ENCODE results near the gene PIP4K2A.
"Not testable (repeated sequence)": the region's sequence is repeated elsewhere in the genome, so short reads cannot be mapped to it uniquely, and the experiment has no call there.

The PIP4K2A gene

DNA sequence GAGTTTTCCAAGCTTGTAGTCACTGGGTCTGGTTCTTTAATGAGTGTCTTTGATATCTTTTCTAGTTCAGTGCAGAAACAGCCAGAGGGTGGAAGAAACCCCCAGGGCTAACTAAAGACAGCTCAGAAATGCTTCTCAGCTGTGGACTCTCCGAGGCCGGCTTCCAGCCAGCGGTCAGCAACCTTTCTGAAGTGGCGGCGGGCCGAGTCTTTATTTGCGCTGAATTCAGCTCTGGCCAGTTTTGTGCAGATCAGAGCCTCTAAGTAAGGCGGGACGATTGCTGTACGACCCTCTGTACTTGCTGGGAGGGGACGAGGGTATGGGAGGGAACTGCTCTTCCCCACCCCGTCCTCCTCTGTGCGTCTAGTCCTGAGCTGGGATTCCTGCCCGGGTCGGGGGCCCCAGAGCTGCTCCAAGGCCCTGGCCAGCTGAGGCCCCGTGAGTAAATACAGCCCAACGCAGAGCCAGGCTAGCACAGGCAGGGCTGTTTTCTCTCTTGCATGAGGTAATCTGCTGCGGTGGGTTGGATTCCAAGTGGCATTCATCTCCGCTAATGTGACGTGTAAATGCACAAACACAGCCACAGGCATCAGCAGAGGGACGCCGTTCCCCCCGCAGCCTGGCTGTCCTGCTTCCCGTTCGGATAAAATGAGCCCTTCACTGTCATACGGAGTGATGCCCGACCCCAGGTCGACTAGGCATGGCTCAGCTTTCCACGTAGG lies 159.8 kb downstream of the PIP4K2A start:
- DNase-seq (ENCODE audit: low read depth) = peak; percentile 41

DNA sequence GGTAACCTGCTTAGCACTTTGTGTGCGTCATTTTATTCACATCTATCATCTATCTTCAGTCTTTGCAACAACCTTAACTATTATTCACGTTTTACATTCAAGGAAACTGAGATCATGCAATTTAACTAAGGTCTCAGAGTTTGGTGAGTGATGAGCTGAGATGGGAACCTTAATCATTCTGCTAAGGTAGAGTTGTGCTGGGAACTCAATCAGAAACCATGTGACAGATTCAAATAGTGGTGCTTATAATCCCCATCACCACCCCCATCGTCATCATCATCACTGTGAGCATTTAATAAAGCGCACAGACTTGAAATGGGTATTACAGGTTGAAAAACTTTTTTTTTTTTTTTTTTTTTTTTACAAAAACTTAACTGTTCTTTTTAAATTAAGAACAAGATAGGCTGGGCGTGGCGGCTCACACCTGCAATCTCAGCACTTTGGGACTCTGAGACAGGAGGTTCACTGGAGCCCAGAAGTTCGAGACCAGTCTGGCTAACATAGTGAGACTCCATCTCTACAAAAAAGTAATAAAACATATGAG lies 160.9 kb downstream of the PIP4K2A start:
- no peak for DNase-seq (ENCODE audit: low read depth)

- peak; percentile 45 for DNase-seq (ENCODE audit: low read depth)
Observed at GRCh38 chr10:22552888-22553378, 161.4 kb downstream of the PIP4K2A start.

- DNase-seq (ENCODE audit: low read depth) = no peak
Observed at GRCh38 chr10:22551681-22552365, 162.6 kb downstream of the PIP4K2A start.

GRCh38 chr10:22550732-22551131 lies 163.6 kb downstream of the PIP4K2A start:
- peak; percentile 24 for DNase-seq (ENCODE audit: low read depth)

DNA sequence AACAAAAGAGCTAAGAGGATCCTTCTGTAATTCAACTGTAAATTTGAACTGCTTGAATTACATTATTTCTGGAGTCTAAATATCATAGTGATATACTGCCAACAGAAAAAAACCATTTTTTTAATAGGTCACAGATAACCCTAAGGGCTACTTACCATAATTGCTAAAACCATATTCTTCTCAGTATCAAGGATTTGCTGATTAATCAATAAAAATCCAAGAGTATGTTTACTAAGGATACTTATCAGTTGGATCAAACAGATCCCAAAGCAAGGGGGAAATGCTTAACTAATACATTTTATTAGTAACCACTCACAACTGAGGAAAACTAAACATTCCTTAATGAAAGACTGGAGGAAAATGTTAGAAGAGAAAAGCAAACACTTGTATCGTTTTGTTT lies 166.0 kb downstream of the PIP4K2A start:
- no peak for DNase-seq (ENCODE audit: low read depth)

- no peak for DNase-seq (ENCODE audit: low read depth)
Observed at GRCh38 chr10:22545643-22546042, 168.7 kb downstream of the PIP4K2A start.

- DNase-seq (ENCODE audit: low read depth) = no peak
Observed at GRCh38 chr10:22544325-22545068, 169.9 kb downstream of the PIP4K2A start.

DNA sequence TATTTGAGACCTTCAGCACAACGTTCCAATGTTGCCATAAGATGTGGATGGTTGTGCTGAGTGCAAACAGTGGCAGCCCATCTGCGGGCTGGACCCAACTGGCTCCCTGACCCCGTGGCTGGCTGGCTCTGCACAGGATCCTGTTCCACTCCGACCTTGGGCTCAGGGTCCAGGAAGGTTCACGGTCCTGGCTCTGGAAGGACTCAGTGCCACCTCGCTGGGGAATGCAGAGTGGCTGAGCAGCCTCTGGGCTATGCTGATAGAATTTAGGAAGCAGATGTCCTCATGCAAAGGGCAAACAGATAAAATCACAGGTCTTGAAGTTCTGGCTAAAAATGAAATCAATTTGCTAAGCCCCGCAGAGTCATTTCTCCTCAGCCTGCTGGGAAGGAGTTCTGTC lies 171.6 kb downstream of the PIP4K2A start:
- DNase-seq (ENCODE audit: low read depth) = no peak

GRCh38 chr10:22541900-22542299 lies 172.5 kb downstream of the PIP4K2A start:
- no peak for DNase-seq (ENCODE audit: low read depth)

- DNase-seq (ENCODE audit: low read depth) = no peak
Observed at GRCh38 chr10:22539579-22540298, 174.6 kb downstream of the PIP4K2A start.

DNA sequence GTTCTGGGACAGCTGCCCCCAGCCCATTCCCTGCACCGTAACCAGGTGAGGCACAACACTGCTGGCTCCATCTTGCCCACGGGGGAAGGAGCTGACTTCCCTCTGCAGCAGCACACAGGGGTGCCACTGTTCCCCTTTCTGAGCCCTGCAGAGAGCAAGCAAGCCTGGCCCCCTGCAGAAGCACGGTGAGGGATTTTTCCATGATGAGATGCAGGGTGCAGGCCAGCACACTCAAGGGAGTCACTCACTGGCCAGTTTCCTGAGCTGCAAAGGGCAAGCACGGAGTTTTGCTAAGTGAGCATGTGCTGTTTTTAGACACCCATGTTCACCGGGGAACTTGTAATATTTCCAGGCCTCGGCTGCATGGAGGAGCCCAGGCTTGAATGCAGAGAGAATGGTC lies 176.6 kb downstream of the PIP4K2A start:
- DNase-seq (ENCODE audit: low read depth) = no peak

DNA sequence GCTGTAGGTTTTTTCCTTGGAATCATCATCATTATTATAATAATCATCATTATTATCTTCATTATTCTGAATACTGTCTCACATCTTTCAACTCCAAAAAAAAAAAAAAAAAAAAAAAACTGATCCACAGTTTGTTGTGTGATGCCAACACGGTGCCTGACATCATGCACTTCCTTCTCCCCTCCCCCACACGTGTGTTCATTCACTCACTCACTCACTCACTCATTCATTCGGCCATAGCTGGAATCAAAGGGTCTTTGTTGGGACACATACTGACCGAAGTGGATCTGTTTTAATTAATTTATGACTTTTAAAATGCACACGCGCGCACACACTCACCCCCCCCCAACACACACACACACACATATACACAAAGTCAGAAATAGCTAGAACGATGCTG lies 177.8 kb downstream of the PIP4K2A start:
- no peak for DNase-seq (ENCODE audit: low read depth)

DNA sequence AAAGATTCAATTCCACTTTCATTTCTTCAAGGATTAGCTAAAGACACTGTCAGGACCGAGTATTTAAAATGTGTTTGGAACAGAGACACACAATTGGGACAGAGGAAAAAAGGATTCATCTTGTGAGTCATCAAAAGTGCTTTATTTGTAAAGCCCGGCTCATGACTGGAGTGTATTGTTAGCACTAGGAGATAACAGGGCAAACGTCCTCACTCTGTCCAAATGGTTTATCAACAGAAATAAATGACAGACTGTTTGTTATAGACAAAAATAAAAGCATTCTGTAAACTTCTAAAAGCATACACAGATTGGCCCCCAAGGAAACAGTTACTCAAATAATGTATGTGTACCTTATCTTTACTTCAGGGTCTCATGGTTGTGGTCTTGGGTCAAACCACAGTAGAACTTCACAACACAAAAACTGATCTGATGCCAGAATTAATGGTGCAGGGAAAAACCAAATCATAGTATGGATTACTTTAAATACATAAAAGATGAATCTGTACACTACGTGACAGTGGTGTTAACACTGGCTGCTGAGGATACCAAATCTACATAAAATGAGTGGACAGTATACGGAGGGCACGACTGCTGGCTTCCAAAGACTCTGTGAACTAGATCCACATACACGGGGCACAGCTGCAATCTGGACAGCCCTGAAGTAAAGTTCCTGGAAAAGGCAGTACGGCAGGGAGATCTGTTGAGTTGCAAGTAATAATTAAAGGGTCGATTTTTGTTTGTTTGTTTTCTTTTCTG lies 179.4 kb downstream of the PIP4K2A start:
- peak; percentile 3 for DNase-seq (ENCODE audit: low read depth)

DNA sequence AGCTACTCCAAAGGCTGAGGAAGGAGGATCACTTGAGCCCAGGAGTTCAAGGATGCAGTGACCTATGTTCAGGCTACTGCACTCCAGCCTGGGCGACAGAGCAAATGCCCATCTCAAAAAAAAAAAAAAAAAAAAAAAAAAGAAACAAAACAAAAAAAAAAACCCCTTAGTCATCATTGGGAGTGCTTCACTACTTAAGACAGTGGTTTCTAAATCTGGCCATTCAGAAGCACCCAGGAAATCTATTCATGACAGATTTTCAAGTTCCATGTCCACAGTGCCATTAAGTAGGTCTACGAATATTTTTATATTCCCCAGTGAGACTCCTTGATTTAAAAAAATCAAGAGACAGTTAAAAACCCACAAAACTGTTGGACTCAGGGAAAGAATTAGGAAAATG lies 182.9 kb downstream of the PIP4K2A start:
- DNase-seq (ENCODE audit: low read depth) = no peak

- DNase-seq (ENCODE audit: low read depth) = no peak
Observed at GRCh38 chr10:22531008-22531407, 183.4 kb downstream of the PIP4K2A start.

GRCh38 chr10:22527520-22527919 lies 186.9 kb downstream of the PIP4K2A start:
- DNase-seq (ENCODE audit: low read depth) = no peak

GRCh38 chr10:22524333-22524732 lies 190.0 kb downstream of the PIP4K2A start:
- not testable (repeated sequence) for DNase-seq (ENCODE audit: low read depth)

DNA sequence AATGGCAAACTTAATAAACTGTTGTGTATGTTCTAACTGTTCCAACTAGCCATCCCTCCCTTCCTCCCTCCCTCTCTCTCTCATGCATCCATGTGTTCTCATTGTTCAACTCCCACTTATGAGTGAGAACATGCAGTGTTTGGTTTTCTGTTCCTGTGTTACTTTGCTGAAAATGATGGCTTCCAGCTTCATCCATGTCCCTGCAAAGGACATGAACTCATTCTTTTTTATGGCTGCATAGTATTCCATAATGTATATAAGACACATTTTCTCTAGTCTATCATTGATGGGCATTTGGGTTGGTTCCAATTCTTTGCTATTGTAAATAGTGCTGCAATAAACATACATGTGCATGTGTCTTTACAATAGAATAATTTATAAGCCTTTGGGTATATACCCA lies 193.7 kb downstream of the PIP4K2A start:
- DNase-seq (ENCODE audit: low read depth) = not testable (repeated sequence)

DNA sequence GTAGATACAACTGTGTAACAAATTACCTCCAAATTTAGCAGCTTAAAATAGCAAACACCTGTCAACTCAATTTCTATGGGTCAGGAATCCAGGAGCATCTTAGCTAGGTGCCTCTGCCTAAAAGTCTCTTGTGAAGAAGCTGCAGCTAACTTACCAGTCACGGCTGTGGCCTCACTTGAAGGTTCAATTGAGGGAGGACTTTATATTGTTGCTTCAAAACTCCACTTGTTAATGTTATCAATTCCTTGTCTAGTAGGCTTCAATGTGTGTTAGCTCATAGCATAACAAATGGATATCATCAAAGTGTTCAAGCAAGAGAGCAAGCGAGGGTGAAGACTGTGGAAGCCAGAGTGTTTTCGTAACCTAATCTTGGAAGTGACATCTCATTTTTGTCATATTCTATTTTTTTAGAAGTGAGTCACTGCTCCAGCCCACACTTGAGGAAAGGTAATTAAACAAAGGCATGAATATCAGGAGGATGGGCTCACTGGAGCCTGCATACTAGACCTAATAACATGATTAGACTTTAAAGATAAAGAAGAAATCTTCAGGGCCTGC lies 196.1 kb downstream of the PIP4K2A start:
- no peak for DNase-seq (ENCODE audit: low read depth)

DNA sequence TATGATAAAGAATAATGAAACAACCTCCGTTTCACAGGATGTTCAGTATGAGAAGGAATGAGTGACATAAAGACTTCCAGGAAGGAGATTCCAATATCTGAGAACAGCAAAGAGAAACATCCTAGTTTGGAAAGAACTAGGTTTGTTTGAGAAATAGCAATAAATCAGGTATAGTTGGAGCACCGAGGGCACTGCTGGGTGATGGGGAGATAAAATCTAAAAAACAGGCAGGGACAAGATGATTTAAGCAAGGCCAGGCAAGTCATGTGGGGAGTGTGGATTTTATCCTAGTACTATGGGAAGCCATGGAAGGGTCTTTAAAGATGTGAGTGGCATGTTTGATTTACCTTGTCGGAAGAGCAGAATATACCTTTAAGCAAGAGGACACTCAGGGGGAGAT lies 199.4 kb downstream of the PIP4K2A start:
- DNase-seq (ENCODE audit: low read depth) = no peak
